ENCODE results near the gene FIZ1. TPM values are rescaled to one million over a fixed set of nuclear protein-coding genes. Genes with fewer than 3 reads are reported as not detected.

FIZ1 gene
- total RNA-seq, 2 experiments from 2014 or later, result 16.0 to 18.4 TPM

DNA sequence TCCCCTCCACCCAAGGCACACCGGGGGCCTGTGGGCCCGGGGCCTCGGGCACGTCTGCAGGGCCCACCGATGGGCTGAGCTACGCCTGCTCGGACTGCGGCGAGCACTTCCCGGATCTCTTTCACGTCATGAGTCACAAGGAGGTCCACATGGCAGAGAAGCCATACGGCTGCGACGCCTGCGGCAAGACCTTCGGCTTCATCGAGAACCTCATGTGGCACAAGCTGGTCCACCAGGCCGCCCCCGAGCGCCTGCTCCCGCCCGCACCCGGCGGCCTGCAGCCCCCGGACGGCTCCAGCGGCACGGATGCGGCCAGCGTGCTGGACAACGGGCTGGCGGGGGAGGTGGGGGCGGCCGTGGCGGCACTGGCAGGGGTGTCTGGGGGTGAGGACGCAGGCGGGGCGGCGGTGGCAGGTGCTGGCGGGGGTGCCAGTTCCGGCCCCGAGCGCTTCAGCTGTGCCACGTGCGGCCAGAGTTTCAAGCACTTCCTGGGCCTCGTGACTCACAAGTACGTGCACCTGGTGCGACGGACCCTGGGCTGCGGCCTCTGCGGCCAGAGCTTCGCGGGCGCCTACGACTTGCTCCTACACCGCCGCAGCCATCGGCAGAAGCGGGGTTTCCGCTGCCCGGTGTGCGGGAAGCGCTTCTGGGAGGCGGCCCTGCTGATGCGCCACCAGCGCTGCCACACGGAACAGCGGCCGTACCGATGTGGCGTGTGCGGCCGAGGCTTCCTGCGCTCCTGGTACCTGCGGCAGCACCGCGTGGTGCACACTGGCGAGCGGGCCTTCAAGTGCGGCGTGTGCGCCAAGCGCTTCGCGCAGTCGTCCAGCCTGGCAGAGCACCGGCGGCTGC is 16.5 kb upstream of the FIZ1 start:
- Mint-ChIP-seq H3K36me3 (peaks cover 22% of the 10 kb centered on the region), H3K4me3 (no peak overlapping the region), H3K27ac (no peak overlapping the region), H3K27me3 (no peaks in the 10 kb centered on the region), H3K9me3 (no peaks in the 10 kb centered on the region), H3K4me1 (peaks cover 15% of the 10 kb centered on the region)
- no peak for ATAC-seq (ENCODE audit: low read depth)
- DNase-seq, result no peak
- POLR2A ChIA-PET, result no interaction called here

GRCh38 chr19:55614711-55615542 is 15.6 kb upstream of the FIZ1 start:
- Mint-ChIP-seq H3K27ac (no peak overlapping the region), H3K36me3 (peaks cover 26% of the 10 kb centered on the region), H3K27me3 (no peaks in the 10 kb centered on the region), H3K4me1 (peaks cover 7% of the 10 kb centered on the region), H3K4me3 (no peak overlapping the region), H3K9me3 (no peaks in the 10 kb centered on the region)
- DNase-seq (no peak), ATAC-seq (ENCODE audit: low read depth) (no peak)
- POLR2A ChIA-PET, result no interaction called here

DNA sequence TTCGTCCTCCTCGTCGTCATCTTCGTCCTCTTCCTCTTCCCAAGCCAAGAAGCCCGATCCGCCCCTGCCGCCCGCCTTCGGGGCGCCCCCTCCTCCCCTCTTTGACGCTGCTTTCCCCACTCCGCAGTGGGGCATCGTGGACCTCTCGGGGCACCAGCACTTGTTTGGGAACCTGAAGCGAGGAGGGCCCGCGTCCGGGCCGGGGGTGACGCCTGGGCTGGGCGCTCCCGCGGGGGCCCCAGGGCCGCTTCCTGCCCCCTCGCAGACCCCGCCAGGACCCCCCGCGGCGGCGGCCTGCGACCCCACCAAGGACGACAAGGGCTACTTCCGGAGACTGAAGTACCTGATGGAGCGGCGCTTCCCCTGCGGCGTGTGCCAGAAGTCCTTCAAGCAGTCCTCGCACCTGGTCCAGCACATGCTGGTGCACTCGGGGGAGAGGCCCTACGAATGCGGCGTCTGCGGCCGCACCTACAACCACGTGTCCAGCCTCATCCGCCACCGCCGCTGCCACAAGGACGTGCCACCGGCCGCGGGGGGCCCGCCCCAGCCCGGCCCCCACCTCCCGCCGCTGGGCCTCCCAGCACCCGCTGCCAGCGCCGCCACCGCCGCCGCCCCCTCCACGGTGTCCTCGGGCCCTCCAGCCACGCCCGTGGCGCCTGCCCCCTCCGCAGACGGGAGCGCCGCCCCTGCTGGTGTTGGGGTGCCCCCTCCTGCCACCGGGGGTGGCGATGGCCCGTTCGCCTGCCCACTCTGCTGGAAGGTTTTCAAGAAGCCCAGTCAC is 14.8 kb upstream of the FIZ1 start:
- H3K27ac Mint-ChIP-seq, result no peak overlapping the region
- H3K27me3 Mint-ChIP-seq, result no peaks in the 10 kb centered on the region
- POLR2A ChIA-PET, result interaction anchor here (1.1 kb wide), 1 partner anchor 15 kb away, joined by 3 read pairs; no protein-coding TSS in a partner anchor

DNA sequence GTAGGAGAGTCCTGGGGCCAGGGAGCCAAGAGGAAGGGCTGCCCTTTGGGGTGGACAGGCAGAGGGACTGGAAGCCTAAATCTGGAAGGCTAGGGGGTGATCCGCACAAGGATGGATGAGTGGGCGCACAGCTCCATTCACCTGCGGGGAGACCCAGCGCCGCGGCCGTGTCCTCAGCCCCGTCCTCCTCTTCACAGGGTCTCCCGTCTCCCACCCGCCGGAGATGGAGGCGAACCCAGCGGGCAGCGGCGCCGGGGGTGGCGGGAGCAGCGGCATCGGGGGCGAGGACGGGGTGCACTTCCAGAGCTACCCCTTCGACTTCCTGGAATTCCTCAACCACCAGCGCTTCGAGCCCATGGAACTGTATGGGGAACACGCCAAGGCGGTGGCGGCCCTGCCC is 14.1 kb upstream of the FIZ1 start:
- DNase-seq (no peak), ATAC-seq (ENCODE audit: low read depth) (no peak)
- POLR2A ChIA-PET, result interaction anchor here (1.1 kb wide), 1 partner anchor 15 kb away, joined by 3 read pairs; no protein-coding TSS in a partner anchor
- peaks cover 7% of the 10 kb centered on the region for H3K4me1 Mint-ChIP-seq
- no peak overlapping the region for H3K27ac Mint-ChIP-seq
- no peaks in the 10 kb centered on the region for H3K9me3 Mint-ChIP-seq
- H3K4me3 Mint-ChIP-seq, result no peak overlapping the region
- H3K27me3 Mint-ChIP-seq, result no peaks in the 10 kb centered on the region
- peaks cover 32% of the 10 kb centered on the region for H3K36me3 Mint-ChIP-seq

More for the DNA sequence above, 14.8 kb upstream of the FIZ1 start:
- Mint-ChIP-seq H3K9me3 (no peaks in the 10 kb centered on the region), H3K4me1 (peaks cover 7% of the 10 kb centered on the region), H3K4me3 (no peak overlapping the region), H3K36me3 (peaks cover 29% of the 10 kb centered on the region)
- DNase-seq, result no peak
- ATAC-seq (ENCODE audit: low read depth), result no peak

- no peak overlapping the region for H3K4me3 Mint-ChIP-seq
- no peaks in the 10 kb centered on the region for H3K27me3 Mint-ChIP-seq
- no peak for ATAC-seq (ENCODE audit: low read depth)
- H3K36me3 Mint-ChIP-seq, result peaks cover 29% of the 10 kb centered on the region
- POLR2A ChIA-PET, result interaction anchor here (1.4 kb wide), 1 partner anchor 13 kb away, joined by 5 read pairs; the partner anchor contains the start of gene ZNF784
- no peaks in the 10 kb centered on the region for H3K9me3 Mint-ChIP-seq
- no peak overlapping the region for H3K27ac Mint-ChIP-seq
- peaks cover 16% of the 10 kb centered on the region for H3K4me1 Mint-ChIP-seq
- DNase-seq, result no peak
Observed at GRCh38 chr19:55611983-55612645, 12.8 kb upstream of the FIZ1 start.

DNA sequence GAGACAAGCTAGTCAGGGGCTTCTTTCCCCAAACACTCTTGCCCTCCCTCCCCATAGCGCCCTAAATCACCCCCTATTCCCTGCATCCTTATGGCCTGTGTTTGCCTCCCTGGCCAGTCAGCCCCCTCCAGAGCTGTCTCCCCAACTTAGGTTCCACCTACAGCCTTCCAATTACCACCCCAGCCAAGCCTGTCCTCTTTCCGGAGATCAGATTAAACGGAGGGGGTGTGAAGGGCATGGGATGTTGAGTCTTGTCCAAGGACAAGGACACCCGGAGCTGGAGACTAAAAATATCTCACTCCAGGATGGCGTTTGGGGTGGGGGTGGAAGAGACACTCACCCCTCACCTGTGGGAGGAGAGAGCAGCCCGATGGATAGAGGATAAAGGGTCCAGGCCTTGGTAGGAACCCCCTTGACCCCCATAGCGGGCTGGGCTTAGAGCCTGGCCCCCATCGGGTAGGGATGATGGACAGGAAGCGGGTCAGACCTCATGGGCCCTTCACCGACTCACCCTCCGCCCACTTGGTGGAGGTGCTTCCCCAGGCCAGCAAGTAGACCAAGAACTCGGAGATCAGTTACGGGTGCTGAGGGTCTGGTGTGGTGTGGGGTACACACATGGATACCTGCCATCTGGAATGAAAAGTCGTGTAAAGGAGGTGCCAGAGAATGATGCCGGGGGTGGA is 12.1 kb upstream of the FIZ1 start:
- Mint-ChIP-seq H3K27ac (no peak overlapping the region), H3K4me3 (no peak overlapping the region), H3K36me3 (peaks cover 28% of the 10 kb centered on the region), H3K9me3 (no peaks in the 10 kb centered on the region), H3K27me3 (no peaks in the 10 kb centered on the region), H3K4me1 (peaks cover 23% of the 10 kb centered on the region)
- DNase-seq, result no peak
- no peak for ATAC-seq (ENCODE audit: low read depth)
- POLR2A ChIA-PET, result interaction anchor here (1.4 kb wide), 1 partner anchor 13 kb away, joined by 5 read pairs; the partner anchor contains the start of gene ZNF784

DNA sequence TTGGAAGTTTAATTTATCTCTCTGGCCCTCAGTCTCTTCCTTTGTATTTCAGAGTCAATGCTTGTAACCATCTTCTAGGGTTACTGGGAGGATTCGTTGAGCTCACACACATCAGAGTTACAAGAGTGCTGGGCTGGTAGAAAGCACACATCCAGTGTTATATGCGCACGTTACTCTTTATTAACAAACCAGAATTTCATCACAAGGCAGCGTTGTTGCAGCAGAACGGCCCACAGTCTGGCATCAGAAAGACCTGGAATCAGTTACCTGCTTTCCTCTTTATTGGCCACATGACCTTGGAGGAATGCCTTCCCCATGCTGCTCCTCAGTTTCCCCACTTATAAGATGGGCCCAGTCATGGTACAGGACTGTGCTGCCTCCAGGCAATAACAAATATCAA is 10.0 kb upstream of the FIZ1 start:
- no peaks in the 10 kb centered on the region for H3K9me3 Mint-ChIP-seq
- ATAC-seq (ENCODE audit: low read depth) (no peak), DNase-seq (no peak)
- peaks cover 27% of the 10 kb centered on the region for H3K36me3 Mint-ChIP-seq
- no peak overlapping the region for H3K4me3 Mint-ChIP-seq
- H3K4me1 Mint-ChIP-seq, result peaks cover 33% of the 10 kb centered on the region
- no peaks in the 10 kb centered on the region for H3K27me3 Mint-ChIP-seq
- no peak overlapping the region for H3K27ac Mint-ChIP-seq
- POLR2A ChIA-PET, result interaction anchor here (1.5 kb wide), 1 partner anchor 11 kb away, joined by 5 read pairs; no protein-coding TSS in a partner anchor

- Mint-ChIP-seq H3K27me3 (no peaks in the 10 kb centered on the region), H3K36me3 (peaks cover 25% of the 10 kb centered on the region), H3K4me1 (peaks cover 39% of the 10 kb centered on the region), H3K27ac (peak overlapping the region; percentile 92), H3K4me3 (peak overlapping the region; percentile 96), H3K9me3 (no peaks in the 10 kb centered on the region)
- no peak for DNase-seq
- no peak for ATAC-seq (ENCODE audit: low read depth)
- POLR2A ChIA-PET, result interaction anchor here (1.1 to 2.8 kb wide), 6 partner anchors 14 to 305 kb away, joined by 3 to 29 read pairs (median 4); partner anchors contain the start of genes ZNF628 and ZNF784
Observed at GRCh38 chr19:55606817-55607216, 7.5 kb upstream of the FIZ1 start.

DNA sequence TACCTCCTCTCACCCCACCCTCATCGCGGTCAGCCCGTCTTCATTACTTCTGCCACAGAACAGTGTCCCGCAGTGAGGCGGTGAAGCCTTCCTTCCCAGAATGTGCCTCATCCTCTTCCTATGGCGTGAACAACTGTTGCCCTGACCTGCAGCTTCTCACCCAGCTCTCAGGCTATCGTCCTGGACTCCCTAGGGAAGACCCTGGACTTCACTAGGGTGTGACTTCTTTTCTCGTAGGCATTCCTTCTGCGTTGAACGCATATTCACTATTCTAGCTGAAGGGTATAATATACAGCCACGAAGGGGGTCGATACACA is 7.1 kb upstream of the FIZ1 start:
- Mint-ChIP-seq H3K9me3 (no peaks in the 10 kb centered on the region), H3K36me3 (peaks cover 25% of the 10 kb centered on the region), H3K4me1 (peaks cover 42% of the 10 kb centered on the region), H3K4me3 (peak overlapping the region; percentile 96), H3K27ac (peak overlapping the region; percentile 92), H3K27me3 (no peaks in the 10 kb centered on the region)
- DNase-seq (no peak), ATAC-seq (ENCODE audit: low read depth) (no peak)
- POLR2A ChIA-PET, result interaction anchor here (0.8 to 2.8 kb wide), 12 partner anchors 12 to 305 kb away, joined by 3 to 29 read pairs (median 4); partner anchors contain the start of genes ZNF628 and ZNF784

- ATAC-seq (ENCODE audit: low read depth) (peak; percentile 30), DNase-seq (peak; percentile 69)
- peaks cover 25% of the 10 kb centered on the region for H3K36me3 Mint-ChIP-seq
- H3K27me3 Mint-ChIP-seq, result no peaks in the 10 kb centered on the region
- H3K4me3 Mint-ChIP-seq, result peak within 1 kb of the TSS; percentile 96
- peaks cover 46% of the 10 kb centered on the region for H3K4me1 Mint-ChIP-seq
- no peaks in the 10 kb centered on the region for H3K9me3 Mint-ChIP-seq
- POLR2A ChIA-PET, result interaction anchor here (0.8 to 2.8 kb wide), 13 partner anchors 12 to 304 kb away, joined by 3 to 29 read pairs (median 4); partner anchors contain the start of genes NAT14, ZNF628 and ZNF784
- H3K27ac Mint-ChIP-seq, result peak within 1 kb of the TSS; percentile 92
Observed at GRCh38 chr19:55605637-55606470, 6.5 kb upstream of the FIZ1 start, which contains the start of gene ZNF865. ZNF865 (plus strand) TSS chr19:55605647; CDS start chr19:55613619, 7,972 bp downstream.

- ATAC-seq (ENCODE audit: low read depth), result peak; percentile 83
- H3K4me1 Mint-ChIP-seq, result peaks cover 46% of the 10 kb centered on the region
- no peaks in the 10 kb centered on the region for H3K9me3 Mint-ChIP-seq
- POLR2A ChIA-PET, result interaction anchor here (1.1 to 2.8 kb wide), 10 partner anchors 16 to 221 kb away, joined by 3 to 29 read pairs (median 4); partner anchors contain the start of genes NAT14, TMEM238, ZNF628 and ZNF784
- peaks cover 23% of the 10 kb centered on the region for H3K36me3 Mint-ChIP-seq
- H3K27me3 Mint-ChIP-seq, result no peaks in the 10 kb centered on the region
- DNase-seq, result peak; percentile 97
- peak overlapping the region; percentile 92 for H3K27ac Mint-ChIP-seq
- H3K4me3 Mint-ChIP-seq, result peak overlapping the region; percentile 85
Observed at GRCh38 chr19:55605207-55605636, 5.9 kb upstream of the FIZ1 start.

All from activated naive CD8-positive, alpha-beta T cell treated with anti-CD3 and anti-CD28 coated beads, Interleukin-2, amount 10 ng/mL, durations not matched to agents 7 days and 5 days (primary cell).